Transverse colon (tissue), 4 donors: Measurements from ENCODE around the gene BHMT2. TPM values are rescaled to one million over a fixed set of nuclear protein-coding genes. Genes with fewer than 3 reads are reported as not detected.

ENCODE experiments used
- DNase-seq: peaks from one replicate; pipeline ENCODE4 v3.0.0-alpha.2; 2019
- H3K27ac ChIP-seq, 4 donors: fragments of 200-600 bp; sonication (generic); 2 replicates each; pipeline ENCODE4 v1.5.1; 2016 to 2018; ENCODE audit warnings: inconsistent platforms in 4 of 4
- H3K27me3 ChIP-seq: fragments of 200-600 bp; sonication (generic); 2 replicates; pipeline ENCODE4 v1.5.1; 2017; ENCODE audit warnings: inconsistent platforms
- H3K36me3 ChIP-seq, 4 donors: fragments of 200-600 bp; sonication (generic); 2 replicates each; pipeline ENCODE4 v1.5.1; 2017 to 2019; ENCODE audit warnings: inconsistent platforms in 4 of 4
- H3K4me1 ChIP-seq, 4 donors: fragments of 200-600 bp; sonication (generic); 2 replicates each; pipeline ENCODE4 v1.5.1; 2017 to 2020; ENCODE audit warnings: inconsistent platforms in 4 of 4
- H3K4me3 ChIP-seq, 4 donors: fragments of 200-600 bp; sonication (generic); 1 replicate in 1 of 4; 2 replicates in 3 of 4; pipeline versions ENCODE4 v1.5.1 to v1.6.1; 2017 to 2019; ENCODE audit warnings: inconsistent platforms in 4 of 4
- H3K9me3 ChIP-seq, 2 donors: fragments of 200-600 bp; sonication (generic); 2 replicates each; pipeline ENCODE4 v1.5.1; 2017 to 2019; ENCODE audit warnings: inconsistent platforms in 2 of 2
- CTCF ChIP-seq, 5 experiments: fragments of 200-600 bp in 3 of 5; fragments of 450-650 bp in 2 of 5; sonication (generic) in 3 of 5; IDR thresholded peaks; 1 replicate in 2 of 5; 2 replicates in 3 of 5; pipeline ENCODE4 v1.5.1; 2016 to 2017; ENCODE audit warnings: antibody characterized with exemption in 5 of 5, inconsistent platforms in 3 of 5, mild to moderate bottlenecking in 2 of 5, moderate library complexity in 1 of 5
- EP300 ChIP-seq: sonication (generic); formaldehyde crosslinking; IDR thresholded peaks from one replicate; pipeline ENCODE4 v1.6.1; 2017; ENCODE audit warnings: antibody characterized with exemption, low read depth
- POLR2A ChIP-seq: fragments of 450-650 bp; IDR thresholded peaks from one replicate; pipeline ENCODE4 v1.6.1; 2016; ENCODE audit warnings: antibody characterized with exemption, mild to moderate bottlenecking, moderate library complexity
- POLR2AphosphoS5 ChIP-seq, 3 donors: sonication (generic); formaldehyde crosslinking; IDR thresholded peaks; one replicate each; pipeline ENCODE4 v1.6.1; 2016; ENCODE audit warnings: antibody characterized with exemption in 3 of 3
- WGBS, 2 donors: methylation state at CpG; one replicate each; pipeline ENCODE4 v1.1.5; 2018; ENCODE audit warnings: low coverage in 1 of 2; 5-methylcytosine and 5-hydroxymethylcytosine counted together
- in situ Hi-C, 4 donors: fragments of 200-750 bp; cut with MboI; loops; one replicate each; pipeline versions ENCODE4 v1.15.0 to v1.15.1; 2017; ENCODE audit warnings: low sequenced_read_pairs in 3 of 4, low pct_ligation_motif_present in 1 of 4, low pct_unique_long_range_greater_than_20kb in 1 of 4
- intact Hi-C: fragments of 100-400 bp; cut with DNase I; formaldehyde crosslinking; loops from one replicate; pipeline ENCODE4 v1.15.1; 2023; ENCODE audit warnings: low total_unique reads
- total RNA-seq, 4 donors: library from RNA; depleted of rRNA; stranded (reverse); fragments of >200 nt; gene quantifications; one replicate each; pipeline ENCODE4 v1.1.0, GENCODE V29; 2016

The BHMT2 gene
- total RNA-seq, 4 donors from 2014 or later: 1.6 to 12.1 (median 2.5) TPM

GRCh38 chr5:79120221-79120620, 50.7 kb downstream of the BHMT2 start:
- no peaks in the 10 kb centered on the region for H3K4me1 ChIP-seq
- TF ChIP-seq POLR2A (no peak), CTCF (IDR thresholded peaks at IDR 0.05) (no peak), POLR2AphosphoS5 (IDR thresholded peaks at IDR 0.05) (no peak), EP300 (no peak)
- H3K4me3 ChIP-seq: no peak overlapping the region
- H3K27me3 ChIP-seq: no peaks in the 10 kb centered on the region
- intact Hi-C loops: no loop called here
- no peaks in the 10 kb centered on the region for H3K36me3 ChIP-seq
- no peak overlapping the region for H3K27ac ChIP-seq
- no peaks in the 10 kb centered on the region for H3K9me3 ChIP-seq
- DNase-seq: no peak
- WGBS, 2 donors: 87 to 100% methylated on average over 4 of the region's 4 CpGs
- in situ Hi-C loops: no loop called here

GRCh38 chr5:79122973-79123372, 53.4 kb downstream of the BHMT2 start:
- intact Hi-C loops: no loop called here
- H3K4me3 ChIP-seq: no peak overlapping the region
- TF ChIP-seq POLR2A (no peak), EP300 (no peak), CTCF (IDR thresholded peaks at IDR 0.05) (no peak), POLR2AphosphoS5 (IDR thresholded peaks at IDR 0.05) (no peak)
- DNase-seq: no peak
- H3K36me3 ChIP-seq: no peaks in the 10 kb centered on the region
- in situ Hi-C loops: no loop called here
- H3K9me3 ChIP-seq: no peaks in the 10 kb centered on the region
- no peaks in the 10 kb centered on the region for H3K27me3 ChIP-seq
- H3K4me1 ChIP-seq: no peaks in the 10 kb centered on the region
- H3K27ac ChIP-seq: no peak overlapping the region

GRCh38 chr5:79124607-79125006, 55.0 kb downstream of the BHMT2 start:
- Histone ChIP-seq H3K9me3 (no peaks in the 10 kb centered on the region), H3K4me3 (no peak overlapping the region), H3K4me1 (no peaks in the 10 kb centered on the region), H3K27ac (no peak overlapping the region), H3K27me3 (no peaks in the 10 kb centered on the region), H3K36me3 (no peaks in the 10 kb centered on the region)
- intact Hi-C loops: no loop called here
- DNase-seq: no peak
- in situ Hi-C loops: loop anchor here (25.0 kb wide), 2 partner anchors 87 to 338 kb away; no protein-coding TSS in a partner anchor
- WGBS, 2 donors: 76 to 78% methylated on average over 1 of the region's 1 CpG
- no peak for TF ChIP-seq CTCF (IDR thresholded peaks at IDR 0.05)
- no peak for TF ChIP-seq POLR2AphosphoS5 (IDR thresholded peaks at IDR 0.05)
- TF ChIP-seq POLR2A: no peak
- no peak for TF ChIP-seq EP300

GRCh38 chr5:79130781-79131180, 61.2 kb downstream of the BHMT2 start:
- Histone ChIP-seq H3K9me3 (no peaks in the 10 kb centered on the region), H3K4me1 (peaks cover 0 to 14% (median 8%) of the 10 kb centered on the region in 4 donors), H3K27ac (no peak overlapping the region), H3K4me3 (no peak overlapping the region), H3K27me3 (no peaks in the 10 kb centered on the region), H3K36me3 (no peaks in the 10 kb centered on the region)
- no peak for TF ChIP-seq CTCF (IDR thresholded peaks at IDR 0.05)
- TF ChIP-seq POLR2A: no peak
- TF ChIP-seq EP300: no peak
- TF ChIP-seq POLR2AphosphoS5 (IDR thresholded peaks at IDR 0.05): no peak
- in situ Hi-C loops (loop anchor here (5.0 to 25.0 kb wide), 4 partner anchors 93 to 337 kb away; no protein-coding TSS in a partner anchor), intact Hi-C loops (loop anchor here (5.0 kb wide), 2 partner anchors 107 to 108 kb away; partner anchors contain the start of gene JMY)
- WGBS, 2 donors: 73 to 84% methylated on average over 5 to 6 of the region's 6 CpGs
- DNase-seq: no peak
